ENCODE results near the gene GSG1L2.

DNA sequence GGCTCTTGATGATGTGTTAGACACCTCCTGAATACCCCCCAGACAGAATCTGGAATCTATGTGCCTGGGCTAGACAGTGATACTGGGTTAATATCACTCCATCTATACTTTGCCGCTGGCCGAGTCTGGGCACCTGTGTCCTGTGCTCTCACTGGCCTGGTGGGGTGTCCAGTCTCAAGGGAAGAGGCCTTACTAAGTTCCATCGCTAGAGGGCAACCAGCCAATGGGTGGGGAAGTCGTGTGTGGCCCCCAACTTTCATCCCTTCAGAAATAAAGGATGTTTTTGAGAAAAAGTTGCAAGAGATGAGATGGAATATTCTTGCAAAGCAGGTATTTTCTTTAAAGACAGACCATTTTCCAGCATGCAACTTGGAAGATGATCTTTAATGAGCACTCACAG, 2.2 kb upstream of the GSG1L2 start:
- TF ChIP-seq, protein P1, sequence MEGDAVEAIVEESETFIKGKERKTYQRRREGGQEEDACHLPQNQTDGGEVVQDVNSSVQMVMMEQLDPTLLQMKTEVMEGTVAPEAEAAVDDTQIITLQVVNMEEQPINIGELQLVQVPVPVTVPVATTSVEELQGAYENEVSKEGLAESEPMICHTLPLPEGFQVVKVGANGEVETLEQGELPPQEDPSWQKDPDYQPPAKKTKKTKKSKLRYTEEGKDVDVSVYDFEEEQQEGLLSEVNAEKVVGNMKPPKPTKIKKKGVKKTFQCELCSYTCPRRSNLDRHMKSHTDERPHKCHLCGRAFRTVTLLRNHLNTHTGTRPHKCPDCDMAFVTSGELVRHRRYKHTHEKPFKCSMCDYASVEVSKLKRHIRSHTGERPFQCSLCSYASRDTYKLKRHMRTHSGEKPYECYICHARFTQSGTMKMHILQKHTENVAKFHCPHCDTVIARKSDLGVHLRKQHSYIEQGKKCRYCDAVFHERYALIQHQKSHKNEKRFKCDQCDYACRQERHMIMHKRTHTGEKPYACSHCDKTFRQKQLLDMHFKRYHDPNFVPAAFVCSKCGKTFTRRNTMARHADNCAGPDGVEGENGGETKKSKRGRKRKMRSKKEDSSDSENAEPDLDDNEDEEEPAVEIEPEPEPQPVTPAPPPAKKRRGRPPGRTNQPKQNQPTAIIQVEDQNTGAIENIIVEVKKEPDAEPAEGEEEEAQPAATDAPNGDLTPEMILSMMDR (IDR thresholded peaks at IDR 0.05): no peak
- no peak for TF ChIP-seq POLR2A (IDR thresholded peaks at IDR 0.05)

Data from right lobe of liver (tissue), 4 donors.